HG03066 (cell line): ENCODE measurements around the gene INTS14.

Experiments
- ATAC-seq: cut with Tn5 transposase; IDR thresholded peaks from one replicate; pipeline ENCODE4 v1.9.1; 2021; ENCODE audit warnings: low read depth; ENCODE audit not compliant: unreplicated experiment

The INTS14 gene

DNA sequence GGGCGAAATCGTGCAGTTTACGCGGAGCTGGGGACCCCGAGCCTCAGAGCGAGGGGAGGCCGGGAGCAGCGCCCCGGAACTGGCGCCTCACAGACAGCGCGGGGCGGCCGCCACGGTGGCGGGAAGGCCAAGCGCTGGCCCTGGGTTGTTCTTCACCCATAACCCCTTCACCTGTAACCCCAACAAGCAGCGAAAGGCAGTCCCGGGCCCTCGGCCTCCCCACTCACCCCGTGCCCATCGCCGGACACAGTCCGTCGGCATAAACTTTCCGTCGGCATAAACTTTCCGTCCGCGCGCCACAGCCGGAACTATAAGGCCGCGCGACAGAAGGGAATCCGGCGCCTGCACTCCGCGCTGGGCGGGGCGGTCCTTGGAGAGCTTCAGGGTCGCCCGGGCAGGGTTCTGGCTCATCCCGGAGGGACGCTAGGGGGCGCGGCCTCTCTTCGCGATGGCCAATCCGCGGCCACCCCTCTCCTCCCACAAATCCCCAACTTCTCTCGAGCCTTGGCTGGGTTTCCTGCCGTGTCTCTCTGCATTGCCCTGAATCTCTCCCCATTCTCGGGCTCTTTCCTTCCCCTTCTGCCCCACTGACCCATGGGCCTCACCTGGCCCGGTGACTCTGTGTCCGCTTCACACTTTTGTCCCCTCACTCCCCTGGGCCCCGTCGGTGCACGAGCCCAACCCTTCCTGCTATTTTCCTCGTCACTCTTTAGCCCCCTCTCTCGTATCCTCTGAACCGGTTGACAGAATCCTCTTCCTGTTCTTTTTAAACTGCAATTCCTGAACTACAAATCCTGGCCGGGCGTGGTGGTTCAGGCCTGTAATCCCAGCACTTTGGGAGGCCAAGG, at the start of gene INTS14:
Gene INTS14 (minus strand): TSS at position 261 of the 848 bp plus-strand sequence. CDS start 3,751 bp downstream, outside the sequence.
- ATAC-seq = peak; percentile 92

DNA sequence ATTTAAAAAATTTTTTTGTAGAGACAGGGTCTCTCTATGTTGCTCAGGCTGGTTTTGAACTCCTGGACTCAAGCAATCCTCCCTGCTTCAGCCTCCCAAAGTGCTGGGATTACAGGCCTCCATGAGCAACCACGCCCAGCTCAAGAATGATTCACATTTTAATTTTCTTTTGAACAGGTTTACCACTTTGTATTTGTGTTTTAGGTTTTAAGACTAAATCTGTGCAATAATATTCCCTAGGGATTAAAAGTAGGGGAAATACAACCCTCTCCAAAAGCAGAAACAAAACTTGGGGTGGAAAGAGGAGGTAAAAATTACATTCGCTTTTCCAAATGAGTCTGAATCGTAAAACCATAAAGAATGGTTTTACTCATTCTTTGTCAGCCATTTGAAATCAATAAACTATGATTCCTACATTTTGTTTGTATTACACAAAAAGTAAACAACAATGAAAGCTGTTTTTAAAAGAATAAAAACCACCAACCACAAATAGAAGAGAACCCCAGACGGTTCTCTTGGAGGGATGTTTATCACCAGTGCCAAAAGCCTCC, 48.6 kb upstream of the INTS14 start:
- no peak for ATAC-seq

DNA sequence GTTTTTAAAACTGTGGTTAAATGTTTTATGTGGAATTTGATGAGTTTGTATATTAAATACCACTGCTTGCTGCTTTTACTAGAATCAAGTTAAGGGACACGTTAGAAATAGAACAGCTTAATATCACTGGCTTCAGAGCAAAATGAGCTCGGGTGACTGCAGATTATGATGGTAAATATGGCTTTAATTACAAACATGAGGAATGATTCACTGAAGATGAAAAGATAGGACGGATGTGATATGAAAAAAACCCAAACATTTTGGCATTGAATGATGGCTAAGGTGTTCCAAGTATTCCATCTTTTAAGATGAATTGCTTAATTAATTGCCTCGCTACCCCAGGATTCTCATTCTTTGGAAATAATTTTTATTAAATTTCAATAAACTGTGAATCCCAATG, 44.5 kb upstream of the INTS14 start:
- ATAC-seq = no peak

DNA sequence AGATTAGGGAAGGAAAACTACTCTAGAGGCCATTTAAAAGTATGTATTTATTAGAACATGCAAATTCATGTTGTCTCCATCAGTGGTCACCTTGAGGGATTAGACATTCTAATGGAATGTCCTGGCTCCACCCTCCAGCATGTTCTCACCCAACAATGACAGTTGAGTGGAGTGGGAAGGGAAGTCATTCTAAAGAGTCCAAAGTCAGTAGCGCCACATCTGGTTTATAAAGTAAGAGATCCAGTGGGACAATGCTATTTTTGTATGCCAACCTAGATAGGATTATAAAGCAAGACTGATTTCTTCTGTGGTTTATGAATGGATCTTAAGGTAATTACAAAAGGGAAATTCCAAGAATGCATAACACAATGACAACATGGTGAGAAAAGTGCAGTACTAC, 44.1 kb upstream of the INTS14 start:
- ATAC-seq = no peak

DNA sequence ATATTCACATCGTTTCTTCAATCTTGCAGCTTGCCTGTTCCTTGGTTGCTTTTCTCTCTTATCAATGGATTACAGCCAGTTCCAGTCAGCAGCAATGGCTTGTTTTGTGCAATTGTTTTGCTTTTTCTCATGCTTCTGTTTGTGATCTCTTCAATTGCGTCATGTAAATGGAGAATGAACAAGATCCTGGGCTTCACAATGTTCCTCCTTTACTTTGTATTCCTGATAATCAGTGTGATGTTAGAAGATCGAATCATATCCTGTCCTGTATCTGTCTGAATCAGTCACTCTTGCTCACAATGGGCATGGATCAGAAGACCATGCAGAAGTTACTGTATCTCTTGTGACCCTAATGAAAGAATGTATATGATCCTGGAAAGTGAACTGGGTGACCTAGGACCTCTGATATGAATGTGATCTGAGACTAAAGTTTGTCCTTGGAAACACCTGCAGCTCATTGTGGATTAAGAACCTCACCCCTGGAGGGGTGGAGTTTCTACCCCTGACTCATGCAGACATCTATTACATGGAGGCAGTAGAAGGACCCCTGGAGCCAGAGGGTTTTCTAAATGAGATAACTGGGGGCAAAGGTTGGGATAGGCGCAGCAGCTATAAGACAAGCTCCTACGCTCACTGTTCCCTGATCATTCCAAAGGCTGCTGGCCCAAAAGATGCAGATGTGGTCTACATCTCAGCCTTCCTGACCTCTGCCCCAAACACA, 43.0 kb upstream of the INTS14 start:
- ATAC-seq = no peak

DNA sequence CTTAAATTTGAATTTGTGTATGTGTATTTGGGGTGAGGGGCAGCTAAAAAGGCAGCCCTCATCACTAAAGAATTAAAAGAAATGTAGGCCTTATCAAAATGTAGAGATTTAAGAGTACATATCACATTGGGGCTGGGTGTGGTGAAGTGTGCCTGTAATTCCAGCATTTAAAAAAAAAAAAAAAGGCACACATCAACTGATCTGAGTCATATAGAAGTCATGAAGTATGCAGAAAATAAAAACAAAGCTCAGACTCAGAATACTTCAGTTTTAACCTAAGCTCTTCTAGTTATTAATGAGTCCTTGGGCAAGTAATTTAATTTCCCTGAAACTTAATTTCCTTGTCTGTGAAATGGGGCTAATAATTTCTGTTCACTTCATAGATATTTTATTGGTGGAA, 42.4 kb upstream of the INTS14 start:
- no peak for ATAC-seq

DNA sequence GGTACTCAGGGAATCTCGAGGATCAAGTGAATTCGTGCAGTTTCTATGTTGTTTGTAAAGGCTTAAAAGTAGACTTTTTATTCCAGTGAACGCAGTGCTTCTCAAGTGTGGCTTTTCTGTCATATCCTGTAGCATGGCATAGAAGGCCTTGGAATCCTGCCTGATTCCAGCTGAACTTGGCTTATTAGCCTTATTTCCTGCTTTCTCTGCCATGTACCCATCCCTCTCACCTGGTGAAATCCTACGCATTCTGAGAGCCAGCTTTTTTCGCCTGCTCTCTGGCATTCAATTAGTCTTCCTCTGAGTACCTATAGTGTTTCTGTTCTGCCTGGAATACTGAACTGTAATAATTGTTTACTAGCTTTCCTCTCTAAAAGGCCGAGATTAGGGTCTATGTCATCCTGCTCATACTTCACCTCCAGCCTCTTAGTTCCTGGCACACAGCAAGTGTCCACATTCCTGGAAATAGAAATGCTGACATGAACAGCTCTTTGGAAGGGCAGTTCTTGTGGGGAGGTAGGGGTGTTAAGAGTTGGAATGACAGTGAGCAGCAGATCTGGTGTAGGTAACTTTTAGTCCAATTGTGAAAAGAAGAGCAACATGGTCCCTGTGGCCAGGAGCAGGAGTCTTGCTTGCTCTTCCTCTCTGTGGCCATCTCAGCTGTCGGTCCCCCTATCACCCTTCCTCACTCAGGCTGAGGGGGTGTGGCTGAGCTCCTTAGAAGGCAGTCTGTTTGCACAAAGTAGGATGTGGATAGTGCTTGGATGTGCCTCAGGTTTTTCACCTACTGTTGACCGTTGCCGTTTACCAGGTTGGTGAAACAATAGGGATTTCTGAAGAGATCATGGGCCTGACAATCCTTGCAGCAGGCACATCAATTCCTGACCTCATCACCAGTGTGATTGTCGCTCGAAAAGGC, 41.2 kb upstream of the INTS14 start:
- no peak for ATAC-seq

DNA sequence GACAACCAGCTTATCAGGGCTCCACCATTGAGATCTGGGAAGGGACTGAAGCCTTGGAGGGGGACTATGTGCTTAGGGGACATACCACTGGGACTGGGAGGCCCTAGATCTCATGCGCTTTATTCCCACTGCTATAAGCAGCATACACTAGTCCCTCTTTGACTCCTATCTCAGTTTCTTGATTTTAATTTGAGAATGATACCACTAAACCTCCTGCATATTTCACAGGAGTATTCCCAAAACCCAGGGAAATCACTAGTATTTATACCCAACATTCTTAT, 40.1 kb upstream of the INTS14 start:
- ATAC-seq = no peak

DNA sequence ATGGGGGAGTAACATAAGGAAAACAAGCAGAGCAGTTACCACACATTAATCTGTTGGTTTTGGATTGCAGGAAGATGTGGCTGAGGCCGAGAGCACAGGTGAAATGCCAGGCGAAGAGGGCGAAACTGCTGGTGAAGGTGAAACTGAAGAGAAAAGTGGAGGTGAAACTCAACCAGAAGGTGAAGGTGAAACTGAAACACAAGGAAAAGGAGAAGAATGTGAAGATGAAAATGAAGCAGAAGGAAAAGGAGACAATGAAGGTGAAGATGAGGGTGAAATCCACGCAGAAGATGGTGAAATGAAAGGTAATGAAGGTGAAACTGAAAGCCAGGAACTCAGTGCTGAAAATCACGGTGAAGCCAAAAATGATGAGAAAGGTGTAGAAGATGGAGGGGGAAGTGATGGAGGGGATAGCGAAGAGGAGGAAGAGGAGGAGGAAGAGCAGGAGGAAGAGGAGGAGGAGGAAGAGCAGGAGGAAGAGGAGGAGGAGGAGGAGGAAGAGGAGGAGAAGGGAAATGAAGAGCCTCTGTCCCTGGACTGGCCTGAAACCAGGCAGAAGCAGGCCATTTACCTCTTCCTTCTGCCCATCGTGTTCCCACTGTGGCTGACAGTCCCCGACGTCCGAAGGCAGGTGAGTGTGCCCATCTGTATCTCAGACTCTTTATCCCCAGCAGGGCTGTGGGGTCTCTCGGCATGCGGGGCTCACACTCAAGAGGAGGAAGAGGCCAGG, 39.5 kb upstream of the INTS14 start:
- no peak for ATAC-seq

DNA sequence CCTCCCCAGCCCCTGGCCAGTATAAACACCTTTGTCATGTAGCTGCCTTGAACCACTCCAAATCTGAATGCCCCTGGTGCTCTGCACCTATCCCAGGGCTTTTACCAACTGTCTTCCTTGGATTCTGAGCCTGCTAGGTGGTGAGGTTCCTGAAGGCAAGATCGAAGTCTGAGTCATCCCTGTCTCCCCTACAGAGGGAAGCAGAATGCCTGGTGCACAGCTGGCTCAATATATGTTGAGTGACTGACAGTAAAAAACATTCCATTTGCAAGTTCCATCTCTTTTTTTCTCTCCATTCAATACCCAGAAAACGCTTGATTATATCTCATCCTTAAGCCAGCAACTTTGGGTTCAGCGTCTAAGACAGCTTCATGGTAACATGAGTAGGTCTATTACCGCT, 35.6 kb upstream of the INTS14 start:
- ATAC-seq = no peak

DNA sequence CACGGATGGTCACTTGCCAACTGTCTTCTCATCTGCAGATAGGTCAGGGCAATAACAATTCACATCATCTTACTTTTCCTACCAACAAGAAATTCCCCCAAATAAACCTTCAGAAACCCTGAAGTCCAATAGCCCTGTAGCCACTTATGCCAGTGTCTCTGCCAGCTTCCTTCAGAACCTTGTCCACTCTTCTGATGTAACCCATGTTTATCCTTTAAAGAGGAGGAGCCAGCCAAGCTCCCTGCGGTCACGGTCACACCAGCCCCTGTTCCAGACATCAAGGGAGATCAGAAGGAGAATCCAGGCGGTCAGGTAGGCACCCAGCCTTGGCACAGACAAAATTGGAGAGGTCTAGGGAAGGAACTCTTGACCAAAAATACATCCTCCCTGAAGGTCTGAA, 34.5 kb upstream of the INTS14 start:
- ATAC-seq = no peak

DNA sequence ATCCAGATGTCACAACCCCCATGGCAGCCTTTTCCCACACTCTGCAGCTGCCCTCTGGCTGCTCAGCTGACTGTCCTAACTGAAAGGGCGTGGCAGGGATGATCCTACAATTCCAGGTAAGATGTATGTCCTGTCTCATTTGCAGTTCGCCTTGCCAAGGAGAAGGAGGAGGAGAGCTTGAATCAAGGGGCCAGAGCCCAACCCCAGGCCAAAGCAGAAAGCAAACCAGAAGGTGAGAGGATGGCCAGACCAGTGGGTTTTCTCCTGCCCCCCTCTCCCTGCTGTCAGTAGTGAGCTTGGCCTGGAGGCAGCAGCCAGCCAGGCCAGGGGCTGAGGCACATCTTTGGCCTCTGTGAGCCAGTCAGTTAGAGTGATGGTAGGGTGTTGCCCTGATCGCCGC, 33.4 kb upstream of the INTS14 start:
- ATAC-seq = no peak

DNA sequence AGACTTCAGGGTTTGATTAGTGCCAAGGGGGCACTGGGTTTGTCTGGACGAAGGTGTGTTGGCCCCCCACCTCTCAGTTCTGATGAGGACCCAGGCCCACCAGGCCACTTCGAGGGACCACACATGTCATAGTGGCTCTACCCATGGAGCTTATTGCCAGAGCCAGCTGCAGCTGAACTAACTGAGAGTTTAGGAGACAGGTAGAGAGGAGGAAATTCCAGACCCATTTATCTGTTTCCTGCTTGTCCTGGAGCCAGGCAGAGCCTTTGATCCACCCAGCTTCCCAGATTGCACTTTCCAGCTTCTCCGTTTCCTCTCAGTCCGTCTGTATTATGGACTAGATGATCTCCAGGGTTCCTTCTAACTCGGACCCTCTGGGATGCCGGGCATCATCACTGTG, 31.7 kb upstream of the INTS14 start:
- no peak for ATAC-seq

DNA sequence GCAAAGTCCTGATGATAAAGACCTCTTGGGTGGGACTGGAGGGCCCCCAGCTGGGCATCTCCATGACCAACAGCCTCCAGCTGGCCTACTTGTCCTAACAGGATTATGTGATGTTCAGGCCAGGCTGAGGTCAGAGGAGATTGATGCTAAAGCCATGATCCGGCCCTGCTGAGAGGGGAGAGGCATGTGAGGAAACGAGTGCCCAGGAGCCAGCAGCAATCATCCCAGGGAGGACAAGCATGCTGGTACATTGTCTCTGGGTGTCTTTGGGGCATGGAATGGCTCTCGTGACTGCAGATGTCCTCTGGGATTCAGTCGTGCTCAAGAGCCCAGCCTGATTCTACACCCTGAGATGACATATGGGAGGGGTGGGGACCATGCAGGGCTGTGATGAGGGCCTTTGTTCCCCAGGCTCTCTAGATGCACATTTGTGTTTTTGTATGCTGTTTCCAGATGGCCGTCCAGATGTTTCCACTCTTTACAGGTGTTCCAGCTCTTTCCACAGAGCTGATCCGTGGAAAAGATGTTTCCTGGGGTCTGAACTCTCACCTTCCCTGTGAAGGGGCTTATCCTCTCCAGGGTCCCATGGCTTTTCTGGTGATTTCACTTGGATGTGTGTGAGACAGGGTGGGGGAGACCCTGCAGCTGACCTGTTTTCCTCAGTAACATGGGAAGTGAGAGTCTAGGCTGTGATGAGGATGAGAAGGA, 31.0 kb upstream of the INTS14 start:
- no peak for ATAC-seq

DNA sequence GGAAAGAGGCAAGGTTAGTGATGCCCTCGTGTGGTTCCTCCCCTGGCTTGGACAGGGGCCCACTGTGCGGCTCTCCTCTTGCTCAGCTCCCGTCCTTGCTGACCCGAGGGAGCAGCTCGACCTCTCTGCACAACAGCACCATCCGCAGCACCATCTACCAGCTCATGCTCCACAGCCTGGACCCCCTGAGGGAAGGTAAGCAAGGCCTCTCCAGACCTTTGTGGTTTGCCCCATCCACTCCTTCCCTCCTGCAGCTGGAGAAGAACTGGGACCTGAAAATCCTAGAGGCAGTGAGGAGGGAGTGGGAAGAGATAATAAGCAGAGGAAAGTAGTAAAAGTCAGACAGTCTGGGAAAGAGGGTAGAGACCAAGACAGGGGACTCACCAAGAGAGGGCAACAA, 28.6 kb upstream of the INTS14 start:
- no peak for ATAC-seq

DNA sequence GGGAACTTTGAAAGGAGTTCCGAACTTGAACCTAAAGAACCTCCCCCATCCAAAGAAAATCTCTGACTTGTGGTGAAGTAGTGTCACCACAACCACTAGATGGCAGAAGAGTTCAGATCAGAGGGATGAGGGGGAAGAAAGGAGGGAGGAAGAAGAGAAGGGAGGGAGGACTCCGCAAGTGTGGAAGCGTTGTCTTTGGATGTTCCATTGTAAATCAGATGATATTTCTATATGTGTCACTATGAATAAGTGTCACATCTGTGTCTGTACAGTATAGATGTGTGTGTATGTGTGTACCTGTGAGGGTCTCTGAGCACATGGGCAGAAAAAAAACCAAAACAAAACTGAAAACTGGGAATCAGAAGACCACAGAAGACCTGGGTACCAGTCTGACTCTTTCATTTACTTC, 27.8 kb upstream of the INTS14 start:
- ATAC-seq = no peak

DNA sequence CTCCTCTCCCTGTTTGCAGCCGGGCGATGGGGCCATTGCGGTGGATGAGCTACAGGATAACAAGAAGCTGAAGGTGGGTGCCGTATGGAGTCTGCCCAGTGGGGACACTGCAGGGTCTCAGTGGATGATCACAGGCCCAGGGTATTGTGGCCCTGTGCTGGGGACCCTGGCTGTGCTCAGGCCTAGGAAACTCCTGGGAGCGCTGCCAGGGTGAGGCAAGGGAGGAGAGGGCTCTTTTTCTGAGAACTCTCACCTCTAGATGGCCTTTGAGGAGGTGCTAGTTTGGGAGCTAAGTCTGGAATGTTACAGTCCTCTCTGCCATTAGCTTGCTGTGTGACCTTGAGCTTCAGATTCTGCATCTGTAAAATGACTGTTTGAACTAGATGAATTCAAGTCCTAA, 27.2 kb upstream of the INTS14 start:
- ATAC-seq = no peak

DNA sequence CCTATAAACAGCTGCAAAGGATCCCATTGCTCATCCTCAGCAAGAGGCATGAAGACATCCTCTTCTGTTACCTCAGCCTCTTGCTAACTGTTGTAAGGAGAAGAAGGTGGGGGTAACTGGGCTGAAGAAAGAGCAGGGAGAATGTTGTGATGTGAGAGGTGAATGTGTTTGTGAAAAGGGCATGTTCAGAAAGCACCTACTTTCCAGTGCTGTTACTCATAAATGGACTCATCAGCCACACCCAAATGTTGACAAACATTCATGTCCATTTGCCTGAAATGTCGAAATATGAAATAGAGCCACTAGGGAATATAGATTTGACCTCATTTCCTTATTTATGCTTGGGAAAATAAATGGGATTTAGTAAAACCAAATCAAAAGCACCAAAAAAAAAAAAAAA, 23.4 kb upstream of the INTS14 start:
- ATAC-seq = no peak

DNA sequence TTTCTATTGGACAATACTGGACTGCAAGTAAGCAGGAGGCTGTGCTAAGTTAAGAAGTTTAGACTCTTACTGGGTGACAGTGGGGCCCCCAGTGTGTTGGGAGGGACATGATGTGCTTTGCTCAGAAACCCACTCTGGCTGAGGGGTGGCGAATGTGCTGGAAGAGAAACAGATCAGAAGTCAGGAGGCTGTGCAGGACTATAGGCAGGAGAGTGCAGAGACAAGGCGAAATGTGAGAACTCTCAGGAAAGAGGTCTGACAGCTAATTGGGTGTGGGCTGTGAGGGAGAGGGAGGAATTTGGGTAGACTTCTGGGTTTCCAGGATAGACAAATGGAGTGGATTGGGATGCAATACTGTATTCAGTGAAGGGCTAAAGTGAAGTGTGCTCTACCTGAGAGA, 22.8 kb upstream of the INTS14 start:
- ATAC-seq = no peak
